Raji (cell line): Measurements from ENCODE around the gene PHACTR2.

Source experiments
- POLR2A ChIP-seq: IDR thresholded peaks from 2 replicates; pipeline ENCODE4 v1.6.1; 2011; ENCODE audit warnings: low read depth, low read length, control low read depth; ENCODE audit not compliant: insufficient read depth

Gene PHACTR2

GRCh38 chr6:143721642-143722041 is 43.9 kb downstream of the PHACTR2 start:
- no peak for TF ChIP-seq POLR2A

GRCh38 chr6:143724876-143725275 is 47.1 kb downstream of the PHACTR2 start:
- TF ChIP-seq POLR2A: no peak

GRCh38 chr6:143726015-143726647 is 48.4 kb downstream of the PHACTR2 start:
- no peak for TF ChIP-seq POLR2A

- no peak for TF ChIP-seq POLR2A
Observed at GRCh38 chr6:143727035-143727434, 49.3 kb downstream of the PHACTR2 start.

GRCh38 chr6:143731789-143732188 is 54.0 kb downstream of the PHACTR2 start:
- no peak for TF ChIP-seq POLR2A

GRCh38 chr6:143732536-143732935 is 54.8 kb downstream of the PHACTR2 start:
- no peak for TF ChIP-seq POLR2A

- TF ChIP-seq POLR2A: no peak
Observed at GRCh38 chr6:143733510-143733909, 55.7 kb downstream of the PHACTR2 start.

- TF ChIP-seq POLR2A: no peak
Observed at GRCh38 chr6:143734641-143735063, 56.9 kb downstream of the PHACTR2 start.

- TF ChIP-seq POLR2A: no peak
Observed at GRCh38 chr6:143739341-143739851, 61.6 kb downstream of the PHACTR2 start.

GRCh38 chr6:143740213-143740612 is 62.4 kb downstream of the PHACTR2 start:
- no peak for TF ChIP-seq POLR2A

- no peak for TF ChIP-seq POLR2A
Observed at GRCh38 chr6:143741480-143741879, 63.7 kb downstream of the PHACTR2 start.

GRCh38 chr6:143742070-143742954 is 64.5 kb downstream of the PHACTR2 start:
- no peak for TF ChIP-seq POLR2A

GRCh38 chr6:143742955-143743255 is 65.1 kb downstream of the PHACTR2 start:
- no peak for TF ChIP-seq POLR2A

GRCh38 chr6:143743301-143744166 is 65.8 kb downstream of the PHACTR2 start:
- no peak for TF ChIP-seq POLR2A

- no peak for TF ChIP-seq POLR2A
Observed at GRCh38 chr6:143744551-143745165, 66.9 kb downstream of the PHACTR2 start.
